Mesothelial cell of epicardium (in vitro differentiated cells): ENCODE measurements around the gene TBX18. TPM values are rescaled to one million over a fixed set of nuclear protein-coding genes. Genes with fewer than 3 reads are reported as not detected.
A peak's percentile ranks its signal among the peaks of the same experiment; 100 is the strongest.

Source experiments
- DNase-seq, 2 experiments: peaks; one replicate each; pipeline ENCODE4 v3.0.0; 2021; ENCODE audit warnings: low spot score in 2 of 2; ENCODE audit not compliant: unreplicated experiment in 2 of 2
- H3K27ac Mint-ChIP-seq: 2 replicates; pipeline ENCODE4 v1.8.0; 2021; ENCODE audit warnings: mixed read lengths
- H3K27me3 Mint-ChIP-seq: 2 replicates; pipeline ENCODE4 v1.8.0; 2021; ENCODE audit warnings: low read depth, mixed read lengths
- H3K36me3 Mint-ChIP-seq: 2 replicates; pipeline ENCODE4 v1.8.0; 2021; ENCODE audit warnings: mixed read lengths
- H3K4me1 Mint-ChIP-seq: 2 replicates; pipeline ENCODE4 v1.8.0; 2021; ENCODE audit warnings: mixed read lengths
- H3K4me3 Mint-ChIP-seq: 2 replicates; pipeline ENCODE4 v1.8.0; 2021; ENCODE audit warnings: mild to moderate bottlenecking, moderate library complexity, mixed read lengths
- H3K9me3 Mint-ChIP-seq: 2 replicates; pipeline ENCODE4 v1.8.0; 2021; ENCODE audit warnings: mixed read lengths
- total RNA-seq: library from RNA; stranded (reverse); gene quantifications from 3 replicates; pipeline ENCODE4 v1.2.1, GENCODE V29; 2021
- TF ChIP-seq, protein P1 (sequence below): fragments of 200-600 bp; sonication (generic); IDR thresholded peaks from one replicate; pipeline ENCODE4 v1.5.0; 2021; ENCODE audit warnings: antibody characterized with exemption; ENCODE audit not compliant: unreplicated experiment

The TBX18 gene
- total RNA-seq = 10.1 to 13.2 TPM (median 12.8 TPM) in 3 replicates

- Mint-ChIP-seq H3K9me3 (no peaks in the 10 kb centered on the region), H3K27ac (peak within 1 kb of the TSS; percentile 94), H3K27me3 (peaks cover 90% of the 10 kb centered on the region), H3K36me3 (no peaks in the 10 kb centered on the region), H3K4me3 (peak within 1 kb of the TSS; percentile 82), H3K4me1 (peaks cover 19% of the 10 kb centered on the region)
- peak; percentile 79 to 90 for DNase-seq
- TF ChIP-seq, protein P1, sequence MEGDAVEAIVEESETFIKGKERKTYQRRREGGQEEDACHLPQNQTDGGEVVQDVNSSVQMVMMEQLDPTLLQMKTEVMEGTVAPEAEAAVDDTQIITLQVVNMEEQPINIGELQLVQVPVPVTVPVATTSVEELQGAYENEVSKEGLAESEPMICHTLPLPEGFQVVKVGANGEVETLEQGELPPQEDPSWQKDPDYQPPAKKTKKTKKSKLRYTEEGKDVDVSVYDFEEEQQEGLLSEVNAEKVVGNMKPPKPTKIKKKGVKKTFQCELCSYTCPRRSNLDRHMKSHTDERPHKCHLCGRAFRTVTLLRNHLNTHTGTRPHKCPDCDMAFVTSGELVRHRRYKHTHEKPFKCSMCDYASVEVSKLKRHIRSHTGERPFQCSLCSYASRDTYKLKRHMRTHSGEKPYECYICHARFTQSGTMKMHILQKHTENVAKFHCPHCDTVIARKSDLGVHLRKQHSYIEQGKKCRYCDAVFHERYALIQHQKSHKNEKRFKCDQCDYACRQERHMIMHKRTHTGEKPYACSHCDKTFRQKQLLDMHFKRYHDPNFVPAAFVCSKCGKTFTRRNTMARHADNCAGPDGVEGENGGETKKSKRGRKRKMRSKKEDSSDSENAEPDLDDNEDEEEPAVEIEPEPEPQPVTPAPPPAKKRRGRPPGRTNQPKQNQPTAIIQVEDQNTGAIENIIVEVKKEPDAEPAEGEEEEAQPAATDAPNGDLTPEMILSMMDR = no peak
Measured at GRCh38 chr6:84764332-84765049, at the start of gene TBX18. TBX18 (minus strand) TSS chr6:84764598; CDS start chr6:84764181, 417 bp downstream.

DNA sequence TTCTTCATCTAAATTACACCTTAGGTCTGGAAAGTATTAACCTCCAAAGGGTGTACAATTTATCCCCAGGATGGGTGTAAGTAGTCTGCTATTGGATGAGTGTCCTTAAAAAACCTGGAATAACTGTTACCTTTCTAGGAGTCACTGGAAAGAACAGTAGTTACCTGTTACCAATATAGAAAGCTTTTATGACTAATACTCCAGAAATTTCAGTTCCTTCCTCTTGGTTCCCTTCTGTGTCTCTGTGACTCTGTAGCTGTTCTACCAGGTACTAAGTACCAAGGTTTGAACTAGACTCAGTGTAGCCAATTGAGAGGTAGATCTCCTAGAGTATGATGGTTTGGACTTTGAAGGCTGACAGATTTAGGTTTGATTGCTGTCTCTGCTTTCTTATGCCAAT, 47.0 kb upstream of the TBX18 start:
- Mint-ChIP-seq H3K4me3 (no peak overlapping the region), H3K36me3 (no peaks in the 10 kb centered on the region), H3K27ac (no peak overlapping the region), H3K27me3 (peaks cover 13% of the 10 kb centered on the region), H3K4me1 (no peaks in the 10 kb centered on the region), H3K9me3 (no peaks in the 10 kb centered on the region)
- DNase-seq = no peak
- TF ChIP-seq, protein P1 = no peak

DNA sequence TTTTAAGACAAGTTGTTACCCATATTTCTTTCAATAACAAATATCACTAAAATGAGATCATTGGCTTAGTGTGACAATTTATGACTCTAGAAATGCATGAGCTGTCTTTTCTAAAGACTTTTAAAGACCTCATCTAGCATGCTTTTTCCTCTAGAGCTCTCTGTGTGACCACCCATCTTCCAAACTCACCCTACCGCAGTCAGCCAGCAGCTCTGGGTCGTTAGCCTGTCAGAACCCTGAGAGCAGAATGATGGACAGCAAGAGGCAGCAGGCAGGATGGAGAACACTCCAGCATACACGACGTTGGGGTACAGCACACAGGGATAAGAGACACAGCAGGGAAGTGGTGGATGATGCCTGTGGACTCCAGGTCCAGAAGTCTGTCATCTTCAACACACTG, 45.1 kb upstream of the TBX18 start:
- DNase-seq = no peak
- Mint-ChIP-seq H3K4me3 (no peak overlapping the region), H3K36me3 (no peaks in the 10 kb centered on the region)

GRCh38 chr6:84808491-84809061, 44.2 kb upstream of the TBX18 start:
- peaks cover 19% of the 10 kb centered on the region for H3K27me3 Mint-ChIP-seq
- H3K4me3 Mint-ChIP-seq = no peak overlapping the region
- TF ChIP-seq, protein P1 = no peak
- H3K9me3 Mint-ChIP-seq = no peaks in the 10 kb centered on the region
- no peaks in the 10 kb centered on the region for H3K4me1 Mint-ChIP-seq
- H3K27ac Mint-ChIP-seq = no peak overlapping the region
- H3K36me3 Mint-ChIP-seq = no peaks in the 10 kb centered on the region
- no peak for DNase-seq

More for the DNA sequence above, 45.1 kb upstream of the TBX18 start:
- TF ChIP-seq, protein P1 = no peak
- no peak overlapping the region for H3K27ac Mint-ChIP-seq
- H3K4me1 Mint-ChIP-seq = no peaks in the 10 kb centered on the region
- H3K27me3 Mint-ChIP-seq = peaks cover 19% of the 10 kb centered on the region
- no peaks in the 10 kb centered on the region for H3K9me3 Mint-ChIP-seq

DNA sequence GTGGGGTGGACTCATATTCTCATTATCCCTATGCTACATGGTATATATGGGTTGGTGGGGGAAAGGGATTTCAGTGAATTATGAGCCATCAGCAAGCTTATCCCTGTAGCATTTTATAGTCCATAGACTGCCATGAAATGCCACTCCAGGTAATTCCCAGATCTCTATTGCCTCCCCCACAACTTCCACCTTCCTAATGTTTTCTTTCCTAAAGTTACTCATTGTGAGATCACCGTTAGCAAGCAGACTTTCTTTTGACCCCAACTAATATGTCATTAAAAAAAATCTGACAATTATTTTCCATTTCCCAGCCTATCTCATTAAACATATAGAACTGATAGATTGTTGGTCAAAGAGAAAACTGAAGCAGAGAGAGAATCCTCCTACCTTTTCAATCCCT, 40.7 kb upstream of the TBX18 start:
- TF ChIP-seq, protein P1 = no peak
- Mint-ChIP-seq H3K4me1 (no peaks in the 10 kb centered on the region), H3K9me3 (no peaks in the 10 kb centered on the region), H3K36me3 (no peaks in the 10 kb centered on the region), H3K27me3 (peaks cover 13% of the 10 kb centered on the region), H3K4me3 (no peak overlapping the region), H3K27ac (no peak overlapping the region)
- DNase-seq = no peak
